GM21529 (cell line): Measurements from ENCODE around the gene LRIT2.

Source experiments
- ATAC-seq: cut with Tn5 transposase; IDR thresholded peaks from one replicate; pipeline ENCODE4 v1.9.1; 2021; ENCODE audit not compliant: unreplicated experiment

The LRIT2 gene

GRCh38 chr10:84243759-84244158 lies 18.4 kb upstream of the LRIT2 start:
- ATAC-seq = no peak

GRCh38 chr10:84241185-84241790 lies 15.9 kb upstream of the LRIT2 start, which contains the start of gene LRIT1:
Gene LRIT1, minus strand, starts transcription at chr10:84241546. Its CDS starts 107 bp downstream, at chr10:84241439.
- no peak for ATAC-seq

GRCh38 chr10:84238909-84239308 lies 13.6 kb upstream of the LRIT2 start:
- no peak for ATAC-seq

GRCh38 chr10:84237199-84238051 lies 12.1 kb upstream of the LRIT2 start:
- no peak for ATAC-seq

- no peak for ATAC-seq
Observed at GRCh38 chr10:84236807-84237198, 11.5 kb upstream of the LRIT2 start.

GRCh38 chr10:84235096-84235495 lies 9.8 kb upstream of the LRIT2 start:
- no peak for ATAC-seq

GRCh38 chr10:84234479-84234878 lies 9.1 kb upstream of the LRIT2 start:
- no peak for ATAC-seq

- no peak for ATAC-seq
Observed at GRCh38 chr10:84233940-84234339, 8.6 kb upstream of the LRIT2 start.

GRCh38 chr10:84232376-84232775 lies 7.0 kb upstream of the LRIT2 start:
- no peak for ATAC-seq

GRCh38 chr10:84230359-84230758 lies 5.0 kb upstream of the LRIT2 start:
- no peak for ATAC-seq

- no peak for ATAC-seq
Observed at GRCh38 chr10:84227810-84228209, 2.5 kb upstream of the LRIT2 start.

GRCh38 chr10:84226616-84227015 lies 1.3 kb upstream of the LRIT2 start:
- no peak for ATAC-seq

GRCh38 chr10:84224411-84225028 lies 824 bp downstream of the LRIT2 start:
- ATAC-seq = no peak

GRCh38 chr10:84221916-84222315 lies 3.4 kb downstream of the LRIT2 start:
- ATAC-seq = no peak

GRCh38 chr10:84217746-84218145 lies 7.6 kb downstream of the LRIT2 start:
- ATAC-seq = no peak

- ATAC-seq = no peak
Observed at GRCh38 chr10:84216834-84217233, 8.5 kb downstream of the LRIT2 start.

- peak; percentile 90 for ATAC-seq
Observed at GRCh38 chr10:84214612-84215235, 10.6 kb downstream of the LRIT2 start.

GRCh38 chr10:84214046-84214572 lies 11.2 kb downstream of the LRIT2 start:
- ATAC-seq = no peak

GRCh38 chr10:84213076-84213475 lies 12.3 kb downstream of the LRIT2 start:
- ATAC-seq = no peak

- ATAC-seq = no peak
Observed at GRCh38 chr10:84212014-84212413, 13.3 kb downstream of the LRIT2 start.

- ATAC-seq = no peak
Observed at GRCh38 chr10:84211566-84211965, 13.8 kb downstream of the LRIT2 start.
